ENCODE data around the gene CASK.

The CASK gene

GRCh38 chrX:41827886-41828285, 95.5 kb downstream of the CASK start:
- H3K27ac ChIP-seq (ENCODE audit: low read depth, low read length): no peak overlapping the region
- no peaks in the 10 kb centered on the region for H3K79me2 ChIP-seq (ENCODE audit: control insufficient read depth, low read length)
- H3K4me1 ChIP-seq (ENCODE audit: control insufficient read depth, low read length): no peaks in the 10 kb centered on the region
- H3K36me3 ChIP-seq (ENCODE audit: control insufficient read depth, low read length): no peaks in the 10 kb centered on the region
- H3K9me2 ChIP-seq (replicated peaks; ENCODE audit: control insufficient read depth, low read length): no peaks in the 10 kb centered on the region
- TF ChIP-seq CTCF (IDR thresholded peaks at IDR 0.05; ENCODE audit: low read depth, low read length, poor library complexity, severe bottlenecking) (no peak), EZH2phosphoT487 (IDR thresholded peaks at IDR 0.05; ENCODE audit: borderline replicate concordance, low read length) (no peak)
- no peaks in the 10 kb centered on the region for H3F3A ChIP-seq (ENCODE audit: control insufficient read depth, insufficient read depth)
- H3K4me2 ChIP-seq (ENCODE audit: low read length): no peak overlapping the region
- H3K4me3 ChIP-seq (ENCODE audit: low read length): no peak overlapping the region
- H4K20me1 ChIP-seq (ENCODE audit: control insufficient read depth, insufficient read depth, low read depth, low read length): no peaks in the 10 kb centered on the region
- H3K9me3 ChIP-seq (ENCODE audit: control insufficient read depth, insufficient read depth, low read length): no peaks in the 10 kb centered on the region
- H3K27me3 ChIP-seq (ENCODE audit: control insufficient read depth, low read length): no peaks in the 10 kb centered on the region

- H3K9me3 ChIP-seq (ENCODE audit: control insufficient read depth, insufficient read depth, low read length): no peaks in the 10 kb centered on the region
- no peaks in the 10 kb centered on the region for H3K27me3 ChIP-seq (ENCODE audit: control insufficient read depth, low read length)
- no peak overlapping the region for H3K4me2 ChIP-seq (ENCODE audit: low read length)
- H3K79me2 ChIP-seq (ENCODE audit: control insufficient read depth, low read length): no peaks in the 10 kb centered on the region
- no peaks in the 10 kb centered on the region for H3K9me2 ChIP-seq (replicated peaks; ENCODE audit: control insufficient read depth, low read length)
- no peaks in the 10 kb centered on the region for H3F3A ChIP-seq (ENCODE audit: control insufficient read depth, insufficient read depth)
- H4K20me1 ChIP-seq (ENCODE audit: control insufficient read depth, insufficient read depth, low read depth, low read length): no peaks in the 10 kb centered on the region
- H3K4me3 ChIP-seq (ENCODE audit: low read length): no peak overlapping the region
- H3K36me3 ChIP-seq (ENCODE audit: control insufficient read depth, low read length): no peaks in the 10 kb centered on the region
- no peak for TF ChIP-seq EZH2phosphoT487 (IDR thresholded peaks at IDR 0.05; ENCODE audit: borderline replicate concordance, low read length)
- TF ChIP-seq CTCF (IDR thresholded peaks at IDR 0.05; ENCODE audit: low read depth, low read length, poor library complexity, severe bottlenecking): no peak
- no peaks in the 10 kb centered on the region for H3K4me1 ChIP-seq (ENCODE audit: control insufficient read depth, low read length)
- H3K27ac ChIP-seq (ENCODE audit: low read depth, low read length): no peak overlapping the region
Observed at GRCh38 chrX:41825796-41826195, 97.6 kb downstream of the CASK start.

GRCh38 chrX:41824551-41824950, 98.8 kb downstream of the CASK start:
- Histone ChIP-seq H3K27ac (ENCODE audit: low read depth, low read length) (no peak overlapping the region), H3K4me3 (ENCODE audit: low read length) (no peak overlapping the region), H3K4me1 (ENCODE audit: control insufficient read depth, low read length) (no peaks in the 10 kb centered on the region), H3K36me3 (ENCODE audit: control insufficient read depth, low read length) (no peaks in the 10 kb centered on the region), H3K27me3 (ENCODE audit: control insufficient read depth, low read length) (no peaks in the 10 kb centered on the region), H3K79me2 (ENCODE audit: control insufficient read depth, low read length) (no peaks in the 10 kb centered on the region), H3K4me2 (ENCODE audit: low read length) (no peak overlapping the region), H3K9me3 (ENCODE audit: control insufficient read depth, insufficient read depth, low read length) (no peaks in the 10 kb centered on the region), H3F3A (ENCODE audit: control insufficient read depth, insufficient read depth) (no peaks in the 10 kb centered on the region), H4K20me1 (ENCODE audit: control insufficient read depth, insufficient read depth, low read depth, low read length) (no peaks in the 10 kb centered on the region), H3K9me2 (replicated peaks; ENCODE audit: control insufficient read depth, low read length) (no peaks in the 10 kb centered on the region)
- no peak for TF ChIP-seq CTCF (IDR thresholded peaks at IDR 0.05; ENCODE audit: low read depth, low read length, poor library complexity, severe bottlenecking)
- TF ChIP-seq EZH2phosphoT487 (IDR thresholded peaks at IDR 0.05; ENCODE audit: borderline replicate concordance, low read length): no peak

- no peaks in the 10 kb centered on the region for H3K36me3 ChIP-seq (ENCODE audit: control insufficient read depth, low read length)
Observed at GRCh38 chrX:41823402-41823801, 100.0 kb downstream of the CASK start.

More at GRCh38 chrX:41823402-41823801, 100.0 kb downstream of the CASK start:
- no peak overlapping the region for H3K27ac ChIP-seq (ENCODE audit: low read depth, low read length)
- H3F3A ChIP-seq (ENCODE audit: control insufficient read depth, insufficient read depth): no peaks in the 10 kb centered on the region
- no peak overlapping the region for H3K4me3 ChIP-seq (ENCODE audit: low read length)
- H3K4me2 ChIP-seq (ENCODE audit: low read length): no peak overlapping the region
- H3K27me3 ChIP-seq (ENCODE audit: control insufficient read depth, low read length): no peaks in the 10 kb centered on the region
- H3K79me2 ChIP-seq (ENCODE audit: control insufficient read depth, low read length): no peaks in the 10 kb centered on the region
- no peaks in the 10 kb centered on the region for H4K20me1 ChIP-seq (ENCODE audit: control insufficient read depth, insufficient read depth, low read depth, low read length)
- H3K9me2 ChIP-seq (replicated peaks; ENCODE audit: control insufficient read depth, low read length): no peaks in the 10 kb centered on the region
- no peaks in the 10 kb centered on the region for H3K4me1 ChIP-seq (ENCODE audit: control insufficient read depth, low read length)
- TF ChIP-seq CTCF (IDR thresholded peaks at IDR 0.05; ENCODE audit: low read depth, low read length, poor library complexity, severe bottlenecking) (no peak), EZH2phosphoT487 (IDR thresholded peaks at IDR 0.05; ENCODE audit: borderline replicate concordance, low read length) (no peak)
- H3K9me3 ChIP-seq (ENCODE audit: control insufficient read depth, insufficient read depth, low read length): no peaks in the 10 kb centered on the region
